HepG2 (cell line): ENCODE measurements around the gene TRIM28. TPM values are rescaled to one million over a fixed set of nuclear protein-coding genes. Genes with fewer than 3 reads are reported as not detected.

Experiments used
- ASH2L ChIP-seq: fragments of 300-600, 200-600 bp; sonication (generic); IDR thresholded peaks from 2 replicates; pipeline ENCODE4 v1.7.0; 2017; ENCODE audit warnings: low read depth, mild to moderate bottlenecking, moderate library complexity, mixed read lengths, low read length; ENCODE audit not compliant: insufficient read length
- ATF3 ChIP-seq: sonication (generic); formaldehyde crosslinking; IDR thresholded peaks from 2 replicates; pipeline ENCODE4 v1.4.0; 2020; ENCODE audit warnings: missing genetic modification reagents
- CEBPZ ChIP-seq: IDR thresholded peaks from 2 replicates; pipeline ENCODE4 v1.6.1; 2012; ENCODE audit warnings: low read length, improper control_type of control experiment
- CENPX ChIP-seq: sonication (generic); formaldehyde crosslinking; IDR thresholded peaks from 2 replicates; pipeline ENCODE4 v1.9.0; 2021; ENCODE audit warnings: mild to moderate bottlenecking, missing genetic modification reagents, moderate library complexity
- DRAP1 ChIP-seq: IDR thresholded peaks from 2 replicates; pipeline ENCODE4 v1.6.1; 2016; ENCODE audit warnings: missing genetic modification reagents, missing compliant biosample characterization
- E2F2 ChIP-seq: sonication (generic); formaldehyde crosslinking; IDR thresholded peaks from 2 replicates; pipeline ENCODE4 v1.4.0; 2020; ENCODE audit warnings: missing genetic modification reagents, borderline replicate concordance
- HNRNPK ChIP-seq: fragments of 200-400 bp; formaldehyde crosslinking; IDR thresholded peaks from 2 replicates; pipeline ENCODE4 v1.6.1; 2018; ENCODE audit warnings: low read length, low read depth, moderate library complexity, mild to moderate bottlenecking; ENCODE audit not compliant: poor library complexity, severe bottlenecking
- HNRNPL ChIP-seq: fragments of 200-400 bp; formaldehyde crosslinking; IDR thresholded peaks from 2 replicates; pipeline ENCODE4 v1.6.1; 2017; ENCODE audit warnings: mild to moderate bottlenecking, low read depth, low read length
- HOXD1 ChIP-seq: sonication (generic); formaldehyde crosslinking; IDR thresholded peaks from 2 replicates; pipeline ENCODE4 v1.5.0; 2020; ENCODE audit warnings: missing genetic modification reagents
- IRF2 ChIP-seq: IDR thresholded peaks from 2 replicates; pipeline ENCODE4 v1.6.1; 2018; ENCODE audit warnings: missing genetic modification reagents, missing compliant biosample characterization
- IRX3 ChIP-seq: sonication (generic); formaldehyde crosslinking; IDR thresholded peaks from 2 replicates; pipeline ENCODE4 v1.8.1; 2023; ENCODE audit warnings: mild to moderate bottlenecking, low read depth, missing genetic modification reagents, borderline replicate concordance
- PRPF4 ChIP-seq: fragments of 200-400 bp; formaldehyde crosslinking; IDR thresholded peaks from 2 replicates; pipeline ENCODE4 v1.6.1; 2016; ENCODE audit warnings: low read length, low read depth; ENCODE audit not compliant: poor library complexity, severe bottlenecking
- TMF1 ChIP-seq: sonication (generic); formaldehyde crosslinking; IDR thresholded peaks from 2 replicates; pipeline ENCODE4 v1.8.1; 2022; ENCODE audit warnings: low read depth, missing genetic modification reagents
- ZFP36 ChIP-seq: fragments of 150-350 bp; IDR thresholded peaks from 2 replicates; pipeline ENCODE4 v1.6.1; 2018; ENCODE audit warnings: borderline replicate concordance, low read length, low read depth; ENCODE audit not compliant: partially characterized antibody
- ZGPAT ChIP-seq: IDR thresholded peaks from 2 replicates; pipeline ENCODE4 v1.6.1; 2016; ENCODE audit warnings: mild to moderate bottlenecking
- ZNF18 ChIP-seq: sonication (generic); formaldehyde crosslinking; IDR thresholded peaks from 2 replicates; pipeline ENCODE4 v1.8.0; 2022; ENCODE audit warnings: mild to moderate bottlenecking, missing genetic modification reagents; ENCODE audit not compliant: insufficient replicate concordance
- ZNF274 ChIP-seq: sonication (generic); formaldehyde crosslinking; IDR thresholded peaks from 2 replicates; pipeline ENCODE4 v1.5.1; 2020; ENCODE audit warnings: mild to moderate bottlenecking, missing genetic modification reagents
- ZNF547 ChIP-seq: sonication (generic); formaldehyde crosslinking; IDR thresholded peaks from 2 replicates; pipeline ENCODE4 v1.5.1; 2020; ENCODE audit warnings: mild to moderate bottlenecking, missing genetic modification reagents
- ZNF792 ChIP-seq: IDR thresholded peaks from 2 replicates; pipeline ENCODE4 v1.6.1; 2016
- ZSCAN20 ChIP-seq: sonication (generic); formaldehyde crosslinking; IDR thresholded peaks from 2 replicates; pipeline ENCODE4 v1.4.0; 2020; ENCODE audit warnings: missing genetic modification reagents, mild to moderate bottlenecking, borderline replicate concordance
- polyA plus RNA-seq, 8 experiments: library from polyadenylated mRNA; depleted of rRNA in 3 of 8; stranded (reverse) in 7 of 8; unstranded in 1 of 8; fragments of >200 nt; fragmentation: Illumina TruSeq in 4 of 8; extraction: Trizol in 4 of 8; gene quantifications; 2 replicates each; pipeline versions ENCODE4 v1.2.1 to v1.2.3, GENCODE V29; 2011 to 2016; ENCODE audit warnings: low read depth in 4 of 8, missing spikeins in 1 of 8, mixed read lengths in 1 of 8; ENCODE audit not compliant: insufficient read depth in 1 of 8
- total RNA-seq, 5 experiments: library from RNA; depleted of rRNA; stranded (reverse); fragments of >200 nt; fragmentation: Illumina TruSeq; extraction: Trizol; gene quantifications; 2 replicates each; pipeline ENCODE4 v1.2.3, GENCODE V29; 2016; ENCODE audit warnings: low read depth in 1 of 5

Gene TRIM28
- total and polyA plus RNA-seq, 2 of the 13 experiments (the other 11 are each of a cell fraction or from before 2014, with no cell fraction given), result 361 to 439 TPM

- peak; percentile 91; the same call in 1 of the 2 replicates for TF ChIP-seq E2F2 (CRISPR knock-in tag)
- peak; percentile 88 for TF ChIP-seq ZNF274 (CRISPR knock-in tag)
- TF ChIP-seq ZFP36, result peak; percentile 54
- TF ChIP-seq HOXD1 (CRISPR knock-in tag), result peak; percentile 90
- TF ChIP-seq ZGPAT, result peak; percentile 99
- TF ChIP-seq HNRNPL, result peak; percentile 88
- no peak for TF ChIP-seq TMF1 (CRISPR knock-in tag)
- TF ChIP-seq ATF3, result no peak
- 0 out of 2 replicates have a peak, but pooled peaks have one; percentile 41 for TF ChIP-seq ZSCAN20 (CRISPR knock-in tag)
- peak; percentile 92 for TF ChIP-seq ASH2L
- TF ChIP-seq CEBPZ, result no peak
- TF ChIP-seq HNRNPK, result peak; percentile 91
- no peak for TF ChIP-seq ZNF18 (CRISPR knock-in tag)
- TF ChIP-seq IRF2 (CRISPR knock-in tag), result peak; percentile 97
- TF ChIP-seq ZNF792, result peak; percentile 93
- TF ChIP-seq IRX3 (CRISPR knock-in tag), result peak; percentile 48
- TF ChIP-seq PRPF4, result peak; percentile 55
- TF ChIP-seq DRAP1, result peak; percentile 85
- no peak for TF ChIP-seq CENPX (CRISPR knock-in tag)
- TF ChIP-seq ZNF547, result peak; percentile 96
Measured at GRCh38 chr19:58519355-58520256, 24.3 kb upstream of the TRIM28 start, which contains the start of gene ZBTB45 (continued).
